Tibial artery (tissue), 4 donors: Measurements from ENCODE around the gene PIK3R2.
A peak's percentile ranks its signal among the peaks of the same experiment; 100 is the strongest.
"Not testable (repeated sequence)": the region's sequence is repeated elsewhere in the genome, so short reads cannot be mapped to it uniquely, and the experiment has no call there.

ENCODE experiments used
- DNase-seq, 2 donors: peaks; one replicate each; pipeline ENCODE4 v3.0.0-alpha.2; 2019
- H3K27ac ChIP-seq, 2 donors: fragments of 200-600 bp; sonication (generic) in 1 of 2; 1 replicate in 1 of 2; 2 replicates in 1 of 2; pipeline ENCODE4 v1.5.1; 2018 to 2019; ENCODE audit warnings: mild to moderate bottlenecking in 1 of 2
- H3K27me3 ChIP-seq, 2 donors: fragments of 200-600 bp; sonication (generic) in 1 of 2; one replicate each; pipeline versions ENCODE4 v1.5.1 to v1.6.0; 2016 to 2019
- H3K36me3 ChIP-seq, 3 donors: fragments of 200-600 bp; sonication (generic) in 2 of 3; one replicate each; pipeline ENCODE4 v1.5.1; 2016 to 2019; ENCODE audit warnings: mild to moderate bottlenecking in 2 of 3
- H3K4me1 ChIP-seq, 4 donors: fragments of 200-600 bp; sonication (generic) in 2 of 4; 1 replicate in 3 of 4; 2 replicates in 1 of 4; pipeline ENCODE4 v1.5.1; 2016 to 2019
- H3K4me3 ChIP-seq, 2 donors: fragments of 200-600 bp; sonication (generic) in 1 of 2; 1 replicate in 1 of 2; 2 replicates in 1 of 2; pipeline ENCODE4 v1.5.1; 2018 to 2019; ENCODE audit warnings: mild to moderate bottlenecking in 2 of 2
- H3K9me3 ChIP-seq, 3 donors: fragments of 200-600 bp; sonication (generic) in 1 of 3; one replicate each; pipeline ENCODE4 v1.5.1; 2016 to 2019
- intact Hi-C: fragments of 100-400 bp; cut with DNase I; formaldehyde crosslinking; loops from one replicate; pipeline ENCODE4 v1.15.0; 2023; ENCODE audit warnings: low total_unique reads
- TF ChIP-seq, protein P1 (sequence below), 2 experiments: fragments of 200-600 bp in 1 of 2; fragments of 450-650 bp in 1 of 2; IDR thresholded peaks; one replicate each; pipeline ENCODE4 v1.5.1; 2017 to 2019; ENCODE audit warnings: antibody characterized with exemption in 2 of 2, mild to moderate bottlenecking in 1 of 2, moderate library complexity in 1 of 2

The PIK3R2 gene

DNA sequence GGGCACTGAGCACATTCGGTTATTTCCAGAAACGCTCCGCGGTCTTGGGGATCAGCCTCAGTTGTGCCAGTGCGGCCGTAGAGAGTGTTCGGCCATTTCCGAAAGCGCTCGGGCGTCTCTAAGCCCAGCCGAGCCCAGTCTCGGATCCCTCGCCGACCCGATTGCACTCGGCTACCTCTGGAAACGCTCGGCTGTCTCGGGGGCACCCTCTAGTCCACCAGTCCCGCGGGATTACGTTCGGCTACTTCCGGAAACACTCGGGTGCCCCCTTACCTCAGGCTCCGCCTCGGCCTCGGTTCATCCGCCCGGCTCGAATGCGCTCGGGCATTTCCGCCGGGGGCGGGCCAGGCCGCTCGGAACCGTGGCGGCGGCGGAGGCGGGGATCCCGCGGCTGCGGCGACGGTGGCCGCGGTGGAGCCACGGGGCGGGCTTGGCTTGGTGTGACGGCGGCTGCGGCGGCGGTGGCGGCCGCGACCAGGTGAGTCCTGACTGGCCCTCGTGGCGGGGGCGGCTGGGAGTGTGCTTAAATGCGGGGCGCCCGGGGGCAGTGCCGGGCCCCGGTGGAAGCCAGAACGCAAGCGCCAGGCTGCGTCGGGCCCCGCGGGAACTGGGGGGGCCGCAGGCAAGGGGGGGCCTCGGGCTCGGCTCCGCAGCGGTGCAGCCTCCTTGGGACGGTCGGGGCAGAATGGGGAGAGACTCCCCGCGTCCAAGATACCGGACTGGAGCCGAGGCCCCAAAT lies at the start of gene PIK3R2:
PIK3R2 (plus strand) TSS at position 347 of the 739 bp plus-strand sequence. CDS start 2,717 bp downstream, outside the sequence.
- Histone ChIP-seq H3K4me1 (peaks cover 7 to 48% (median 40%) of the 10 kb centered on the region in 4 donors), H3K36me3 (peaks cover 5 to 26% (median 16%) of the 10 kb centered on the region in 3 donors), H3K27ac (peak within 1 kb of the TSS; percentile 95 to 98), H3K4me3 (peak within 1 kb of the TSS; percentile 76 to 98), H3K27me3 (no peaks in the 10 kb centered on the region), H3K9me3 (no peaks in the 10 kb centered on the region)
- TF ChIP-seq, protein P1, sequence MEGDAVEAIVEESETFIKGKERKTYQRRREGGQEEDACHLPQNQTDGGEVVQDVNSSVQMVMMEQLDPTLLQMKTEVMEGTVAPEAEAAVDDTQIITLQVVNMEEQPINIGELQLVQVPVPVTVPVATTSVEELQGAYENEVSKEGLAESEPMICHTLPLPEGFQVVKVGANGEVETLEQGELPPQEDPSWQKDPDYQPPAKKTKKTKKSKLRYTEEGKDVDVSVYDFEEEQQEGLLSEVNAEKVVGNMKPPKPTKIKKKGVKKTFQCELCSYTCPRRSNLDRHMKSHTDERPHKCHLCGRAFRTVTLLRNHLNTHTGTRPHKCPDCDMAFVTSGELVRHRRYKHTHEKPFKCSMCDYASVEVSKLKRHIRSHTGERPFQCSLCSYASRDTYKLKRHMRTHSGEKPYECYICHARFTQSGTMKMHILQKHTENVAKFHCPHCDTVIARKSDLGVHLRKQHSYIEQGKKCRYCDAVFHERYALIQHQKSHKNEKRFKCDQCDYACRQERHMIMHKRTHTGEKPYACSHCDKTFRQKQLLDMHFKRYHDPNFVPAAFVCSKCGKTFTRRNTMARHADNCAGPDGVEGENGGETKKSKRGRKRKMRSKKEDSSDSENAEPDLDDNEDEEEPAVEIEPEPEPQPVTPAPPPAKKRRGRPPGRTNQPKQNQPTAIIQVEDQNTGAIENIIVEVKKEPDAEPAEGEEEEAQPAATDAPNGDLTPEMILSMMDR (IDR thresholded peaks at IDR 0.05): no peak
- peak; percentile 100 for DNase-seq
- intact Hi-C loops: loop anchor here (5.0 kb wide), 1 partner anchor 36 kb away; no protein-coding TSS in a partner anchor

DNA sequence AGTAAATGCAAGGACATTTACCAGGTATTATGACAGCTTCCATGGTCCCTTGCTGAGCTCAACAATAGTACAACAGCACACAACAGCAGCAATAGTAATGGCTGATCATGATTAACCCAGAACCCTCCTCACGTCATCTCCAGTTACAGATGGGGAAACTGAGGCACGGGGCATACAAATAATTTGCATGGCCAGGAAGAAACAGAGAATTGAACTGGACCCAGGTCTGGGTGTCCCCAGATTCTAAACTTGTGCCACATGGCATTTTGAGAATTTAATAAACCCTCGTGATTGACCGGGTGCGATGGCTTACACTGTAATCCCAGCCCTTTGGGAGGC lies 48.2 kb upstream of the PIK3R2 start:
- intact Hi-C loops: no loop called here
- no peaks in the 10 kb centered on the region for H3K27me3 ChIP-seq
- peaks cover 0 to 49% (median 22%) of the 10 kb centered on the region in 4 donors for H3K4me1 ChIP-seq
- H3K36me3 ChIP-seq: no peaks in the 10 kb centered on the region
- H3K9me3 ChIP-seq: no peaks in the 10 kb centered on the region
- peak overlapping the region; percentile 85 for H3K27ac ChIP-seq
- H3K4me3 ChIP-seq: peak overlapping the region; percentile 38 to 54
- DNase-seq: no peak
- TF ChIP-seq, protein P1 (IDR thresholded peaks at IDR 0.05): no peak

DNA sequence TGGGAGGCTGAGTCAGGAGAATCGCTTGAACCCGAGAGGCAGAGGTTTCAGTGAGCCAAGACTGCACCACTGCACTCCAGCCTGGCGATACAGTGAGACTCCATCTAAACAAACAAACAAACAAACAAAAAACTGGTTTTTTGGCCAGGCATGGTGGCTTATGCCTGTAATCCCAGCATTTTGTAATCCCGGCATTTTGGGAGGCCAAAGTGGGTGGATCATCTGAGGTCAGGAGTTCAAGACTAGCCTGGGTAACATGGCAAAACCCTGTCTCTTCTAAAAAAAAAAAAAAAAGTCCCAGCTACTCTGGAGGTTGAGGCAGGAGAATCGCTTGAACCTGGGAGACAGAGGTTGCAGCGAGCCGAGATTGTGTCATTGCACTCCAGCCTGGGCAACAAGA lies 47.7 kb upstream of the PIK3R2 start:
- Histone ChIP-seq H3K4me1 (peaks cover 0 to 48% (median 25%) of the 10 kb centered on the region in 4 donors), H3K27ac (peak overlapping the region in 1 of 2 donors; percentile 85)
- H3K4me3 ChIP-seq, intact Hi-C loops, DNase-seq, H3K9me3 ChIP-seq, H3K27me3 ChIP-seq, H3K36me3 ChIP-seq: not testable (repeated sequence)

DNA sequence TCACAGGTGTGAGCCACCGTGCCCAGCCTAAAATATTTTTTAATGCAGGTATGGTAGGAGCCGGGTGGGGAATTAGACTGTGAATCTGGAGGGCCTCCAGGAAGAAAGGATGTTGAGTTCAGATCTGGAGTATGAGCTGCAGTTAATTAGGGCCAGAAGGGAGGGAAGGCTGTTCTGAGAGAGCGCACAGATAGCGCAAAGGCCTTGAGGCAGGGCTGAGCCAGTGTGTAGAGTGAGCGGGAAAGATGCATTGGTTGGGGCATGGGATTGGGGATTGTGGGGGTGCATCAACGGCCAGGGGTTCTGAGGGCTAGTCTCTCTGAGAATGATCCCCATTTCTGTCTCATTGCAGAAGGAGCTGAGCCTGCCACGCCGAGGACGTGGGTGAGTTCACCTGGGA lies 45.7 kb upstream of the PIK3R2 start:
- DNase-seq: no peak
- TF ChIP-seq, protein P1 (IDR thresholded peaks at IDR 0.05): no peak
- Histone ChIP-seq H3K4me1 (peaks cover 0 to 45% (median 33%) of the 10 kb centered on the region in 4 donors), H3K36me3 (no peaks in the 10 kb centered on the region), H3K27ac (no peak overlapping the region), H3K9me3 (no peaks in the 10 kb centered on the region), H3K27me3 (no peaks in the 10 kb centered on the region), H3K4me3 (no peak overlapping the region)
- intact Hi-C loops: no loop called here

DNA sequence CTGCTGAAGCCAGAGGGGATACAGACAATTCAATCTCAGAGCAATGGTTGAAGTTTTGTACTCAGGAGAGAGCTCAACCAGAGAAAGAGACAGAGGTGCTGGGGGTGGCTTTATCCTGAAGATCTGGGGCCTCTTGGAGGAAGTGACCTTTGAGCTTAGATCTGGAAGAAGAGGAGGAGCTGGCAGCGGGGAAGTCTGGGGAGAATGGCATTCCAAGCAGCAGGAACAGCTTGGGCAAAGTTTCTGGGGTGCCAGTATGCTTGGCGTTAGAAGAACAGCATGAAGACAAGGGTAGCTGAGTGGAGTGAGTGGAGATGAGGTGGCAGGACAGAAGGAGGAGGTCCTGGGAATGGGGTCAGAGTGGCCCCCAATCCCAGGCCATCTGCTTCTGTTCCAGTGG lies 44.1 kb upstream of the PIK3R2 start:
- H3K9me3 ChIP-seq: no peaks in the 10 kb centered on the region
- H3K27me3 ChIP-seq: no peaks in the 10 kb centered on the region
- H3K36me3 ChIP-seq: no peaks in the 10 kb centered on the region
- intact Hi-C loops: no loop called here
- no peak overlapping the region for H3K4me3 ChIP-seq
- H3K27ac ChIP-seq: peak overlapping the region; percentile 62 to 79
- no peak for DNase-seq
- TF ChIP-seq, protein P1 (IDR thresholded peaks at IDR 0.05): no peak
- peaks cover 0 to 31% (median 23%) of the 10 kb centered on the region in 4 donors for H3K4me1 ChIP-seq

- H3K27ac ChIP-seq: peak overlapping the region; percentile 62 to 79
Observed at GRCh38 chr19:18109341-18109732, 43.6 kb upstream of the PIK3R2 start.

More at GRCh38 chr19:18109341-18109732, 43.6 kb upstream of the PIK3R2 start:
- no peak for DNase-seq
- TF ChIP-seq, protein P1 (IDR thresholded peaks at IDR 0.05): no peak
- H3K9me3 ChIP-seq: no peaks in the 10 kb centered on the region
- H3K4me3 ChIP-seq: peak overlapping the region; percentile 66 to 89
- H3K36me3 ChIP-seq: no peaks in the 10 kb centered on the region
- peaks cover 0 to 27% (median 21%) of the 10 kb centered on the region in 4 donors for H3K4me1 ChIP-seq
- intact Hi-C loops: no loop called here
- no peaks in the 10 kb centered on the region for H3K27me3 ChIP-seq
